Stimulated activated CD4-positive, alpha-beta T cell treated with anti-CD3 and anti-CD28 coated beads, TNF-alpha, amount 100 ng/mL, for 24 hours (primary cell): ENCODE data around the gene EIF1.

Experiments used
- DNase-seq, 3 experiments: peaks; one replicate each; pipeline ENCODE4 v3.0.0-alpha.2; 2020; ENCODE audit warnings: low read depth in 3 of 3

Gene EIF1

DNA sequence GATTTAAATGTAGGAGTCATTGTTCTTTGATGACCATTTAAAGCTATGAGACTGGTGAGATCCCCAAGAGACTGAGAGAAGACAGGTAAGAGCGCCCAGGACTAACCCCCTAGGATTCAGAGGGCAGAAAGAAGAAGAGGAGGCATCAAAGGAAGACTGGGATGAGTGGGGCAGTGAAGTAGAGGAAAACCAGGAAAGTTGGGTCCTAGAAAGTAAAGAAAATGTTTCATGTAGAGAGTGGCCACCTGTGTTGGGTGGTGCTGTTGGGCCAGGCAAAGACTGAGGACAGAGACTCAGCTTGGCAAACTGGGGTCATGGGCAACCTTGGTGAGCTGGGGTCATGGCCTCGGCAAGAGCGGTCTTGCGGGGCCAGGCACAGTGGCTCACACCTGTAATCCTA is 47.1 kb downstream of the EIF1 start:
- DNase-seq = no peak

DNA sequence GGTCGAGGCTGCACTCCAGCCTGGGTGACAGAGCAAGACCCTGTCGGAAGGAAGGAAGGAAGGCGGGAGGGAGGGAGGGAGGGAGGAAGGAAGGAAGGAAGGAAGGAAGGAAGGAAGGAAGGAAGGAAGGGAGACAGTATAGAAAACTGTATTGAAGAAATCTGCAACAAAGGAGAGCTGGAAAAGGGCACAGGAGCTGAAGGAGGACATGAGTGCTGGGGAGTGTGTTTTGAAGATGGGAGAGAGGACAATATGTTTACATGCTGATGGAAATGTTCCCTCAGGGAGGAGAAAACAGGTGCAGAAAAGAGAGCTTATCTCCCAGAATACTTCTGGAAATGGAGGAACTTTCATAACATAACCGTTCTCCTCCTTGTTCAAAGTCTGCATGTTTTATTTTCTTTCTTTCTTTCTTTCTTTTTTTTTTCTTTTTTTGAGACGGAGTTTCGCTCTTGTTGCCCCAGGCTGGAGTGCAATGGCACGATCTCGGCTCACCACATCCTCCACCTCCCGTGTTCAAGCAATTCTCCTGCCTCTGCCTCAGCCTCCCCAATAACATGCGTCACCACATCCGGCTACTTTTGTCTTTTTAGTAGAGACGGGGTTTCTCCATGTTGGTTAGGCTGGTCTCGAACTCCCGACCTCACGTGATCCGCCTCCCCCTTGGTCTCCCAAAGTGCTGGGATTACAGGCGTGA is 48.4 kb downstream of the EIF1 start:
- DNase-seq = no peak

DNA sequence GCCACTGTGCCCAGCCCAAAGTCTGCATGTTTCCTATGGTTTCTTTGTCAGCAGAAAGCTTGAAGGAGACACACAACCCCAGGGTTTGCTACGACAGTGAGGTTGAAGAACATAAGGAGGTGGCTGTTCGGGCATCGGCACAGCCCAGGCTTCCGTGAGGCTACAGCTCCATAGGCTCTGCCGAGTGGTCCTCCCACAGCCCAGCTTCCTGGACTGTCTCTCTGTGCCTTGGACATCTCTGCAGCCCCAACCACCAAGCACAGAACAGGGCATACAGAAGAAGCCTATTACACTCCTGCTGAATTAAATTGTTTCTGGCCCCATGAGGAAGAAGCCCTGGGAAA is 49.0 kb downstream of the EIF1 start:
- no peak for DNase-seq

DNA sequence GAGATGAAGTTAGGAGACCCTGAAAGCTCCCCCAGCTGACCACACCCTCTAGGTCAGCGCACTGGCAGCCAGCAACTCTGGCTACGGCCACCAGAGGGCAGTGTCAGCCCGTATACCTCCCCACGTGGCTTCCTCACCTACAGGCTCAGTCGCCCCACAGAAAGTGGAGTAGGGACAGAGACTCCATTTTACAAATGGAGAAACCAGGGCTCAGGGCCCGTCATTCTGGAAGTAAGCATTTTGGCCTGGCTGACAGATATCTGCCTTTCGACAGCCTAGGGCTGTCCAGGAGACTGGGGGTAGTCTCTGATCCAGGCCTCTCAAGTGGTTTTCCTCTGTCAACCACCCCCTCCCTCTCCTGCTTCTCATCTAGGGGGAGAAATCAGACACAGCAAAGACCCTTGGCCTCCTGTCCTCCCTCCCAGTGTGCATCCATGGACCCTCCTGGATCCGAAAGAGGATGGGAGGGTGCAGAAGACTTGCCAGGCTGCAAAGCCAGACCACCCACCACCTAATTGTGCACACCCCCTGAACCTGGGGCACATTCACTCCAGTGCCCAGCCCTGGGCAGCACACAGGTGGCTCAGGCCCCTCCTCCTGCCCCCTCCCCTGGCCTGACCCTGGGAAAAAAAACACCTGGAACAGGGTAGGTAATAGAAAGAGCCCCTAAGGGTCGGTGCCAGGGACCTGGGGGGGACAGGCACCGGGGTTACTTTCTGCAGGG is 49.6 kb downstream of the EIF1 start:
- peak; percentile 61 to 75 (median 72) for DNase-seq

DNA sequence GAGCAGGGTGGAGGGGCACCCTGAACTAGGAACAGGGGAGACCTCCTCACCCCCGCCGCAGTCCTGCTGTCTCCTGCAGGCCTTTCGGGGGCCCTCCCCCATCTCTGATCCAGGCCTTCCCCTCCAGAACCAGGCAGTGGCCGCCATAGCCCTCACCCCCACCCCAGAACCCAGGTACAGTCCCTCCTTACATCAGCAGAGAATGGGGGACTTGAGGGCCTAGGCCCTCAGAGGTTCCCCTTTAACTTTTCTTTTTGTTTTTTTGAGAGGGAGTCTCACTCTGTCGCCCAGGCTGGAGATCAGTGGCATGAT is 50.1 kb downstream of the EIF1 start:
- DNase-seq = no peak

DNA sequence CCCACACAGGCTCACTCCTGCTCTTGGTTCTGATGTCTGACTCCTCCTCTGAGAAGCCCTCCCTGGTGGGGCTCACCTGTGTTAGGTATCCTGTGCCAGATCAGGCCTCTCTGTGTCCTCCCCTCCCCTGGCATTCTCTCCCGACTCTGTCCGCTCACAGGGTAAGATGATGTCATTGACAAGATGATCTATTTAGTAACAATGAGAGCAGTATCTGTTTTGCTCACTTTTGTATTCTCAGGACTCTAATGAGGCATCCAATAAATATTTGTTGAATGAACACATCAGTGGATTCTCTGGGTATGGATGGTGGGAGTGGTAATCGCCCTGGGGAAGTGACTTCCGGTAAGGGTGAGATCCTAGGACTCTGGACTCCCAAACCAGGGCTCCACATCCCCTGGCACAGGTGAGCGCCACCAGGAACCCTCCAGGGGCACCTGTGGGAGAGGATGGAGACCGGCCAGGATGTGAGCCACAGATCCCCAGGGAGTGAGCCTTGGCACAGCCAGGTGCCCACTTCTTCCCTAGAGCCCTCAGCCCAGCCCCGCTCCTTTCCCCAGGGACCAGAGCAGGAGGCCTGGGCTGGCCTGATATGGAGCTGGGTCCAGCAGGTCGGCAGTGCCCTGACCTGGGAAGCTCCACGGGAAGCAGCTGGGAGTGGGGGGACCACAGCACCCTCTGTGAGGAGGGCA is 51.1 kb downstream of the EIF1 start:
- DNase-seq = no peak

DNA sequence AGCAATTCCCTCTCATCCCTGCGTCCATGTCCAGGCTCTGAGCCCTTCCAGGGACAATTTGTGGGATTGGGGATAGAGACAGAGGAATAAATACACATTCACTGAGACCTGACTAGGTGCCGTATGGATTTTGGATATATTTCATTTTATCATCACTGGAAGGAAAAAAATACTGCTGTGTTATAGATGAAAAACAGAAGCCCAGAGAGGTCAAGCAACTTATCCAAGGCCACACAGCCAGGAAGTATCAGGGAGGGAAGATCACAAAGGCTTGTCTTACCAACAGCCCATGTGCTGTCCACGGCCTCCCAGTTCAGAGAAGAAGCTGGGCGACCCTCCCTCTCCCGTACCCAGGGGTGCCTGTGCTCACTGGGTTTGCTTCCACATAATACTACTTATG is 51.8 kb downstream of the EIF1 start:
- DNase-seq = no peak

DNA sequence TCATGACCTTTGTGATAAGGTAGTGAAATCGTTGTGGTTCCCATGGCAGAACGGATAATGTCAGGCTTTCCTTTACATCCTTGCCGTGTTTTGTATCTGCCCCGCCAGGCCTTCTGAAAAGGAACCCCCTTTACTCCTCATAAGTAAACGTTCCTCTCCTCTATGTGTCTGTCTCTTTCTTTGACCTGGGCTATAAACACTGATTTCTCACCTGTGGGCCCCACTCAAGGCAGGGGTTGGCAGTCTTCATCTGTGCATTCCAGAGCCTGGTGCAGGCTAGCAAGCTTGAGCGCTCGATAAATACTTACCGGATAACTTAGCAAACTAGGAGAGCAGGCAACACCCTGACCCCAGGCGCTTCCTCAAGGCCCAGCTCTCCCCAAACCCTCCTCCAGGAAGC is 53.0 kb downstream of the EIF1 start:
- DNase-seq = no peak
